Cortex of kidney (tissue), 1 donor: ENCODE results near the gene PROSER3.

Source experiments
- DNase-seq: peaks from one replicate; lab custom pipeline; 2025; lab: John Stamatoyannopoulos, UW

Gene PROSER3

DNA sequence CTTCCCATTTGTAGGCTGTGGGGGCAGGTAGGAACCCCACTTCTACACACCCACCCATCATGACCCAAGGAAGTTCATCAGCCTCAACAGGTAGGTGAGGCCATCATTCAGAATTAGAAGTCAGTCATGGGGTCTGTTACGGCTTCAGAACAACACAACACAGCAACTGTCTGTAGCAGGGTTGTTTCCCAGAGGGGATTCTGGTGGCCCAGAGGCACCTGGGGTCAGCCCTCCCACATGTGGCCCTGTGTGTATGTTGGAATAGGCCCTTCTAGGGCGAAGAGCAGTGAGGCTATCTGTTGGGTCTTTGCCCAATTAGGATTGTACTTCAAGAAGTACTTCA, 19.1 kb upstream of the PROSER3 start:
- no peak for DNase-seq

DNA sequence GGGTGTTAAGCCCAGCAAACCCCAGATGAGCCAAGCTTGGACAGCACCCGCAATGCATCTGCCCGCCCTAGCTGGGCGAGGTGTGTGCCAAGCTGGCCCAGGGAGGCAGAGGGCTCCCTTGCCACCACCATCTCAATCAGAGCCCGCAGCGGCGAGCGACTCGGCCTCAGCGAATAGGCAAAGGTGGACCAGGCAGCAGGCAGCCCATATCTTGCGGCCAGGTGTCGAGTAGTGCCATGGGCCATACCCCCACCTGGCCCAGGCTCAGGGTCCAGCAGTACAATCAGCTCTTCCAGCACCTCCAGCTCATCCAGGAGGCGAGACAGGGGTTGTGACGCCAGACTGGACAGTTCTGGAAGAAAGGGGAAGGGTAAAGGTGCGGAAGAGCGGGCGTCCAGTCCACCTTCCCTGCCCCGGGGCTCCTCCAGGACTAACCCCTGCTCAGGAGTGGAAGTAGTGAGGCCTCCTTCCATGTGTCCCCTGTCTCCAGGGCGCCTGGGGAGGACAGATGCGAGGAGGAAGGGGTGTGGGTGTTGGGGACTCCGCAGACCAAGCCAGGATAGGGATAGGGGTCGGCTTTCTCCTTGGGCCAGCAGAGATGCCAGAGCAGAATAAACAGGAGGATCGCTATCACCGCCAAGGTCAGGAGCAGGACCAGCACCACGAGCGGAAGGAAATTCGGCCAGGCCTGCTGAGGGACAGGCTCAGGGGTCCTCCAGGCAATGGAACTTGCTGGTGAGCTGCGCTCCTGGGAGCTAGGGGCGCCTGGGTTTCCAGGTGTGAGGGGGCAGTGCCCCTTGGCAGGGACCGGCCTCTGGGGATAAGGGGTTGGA, 18.5 kb upstream of the PROSER3 start:
- no peak for DNase-seq

DNA sequence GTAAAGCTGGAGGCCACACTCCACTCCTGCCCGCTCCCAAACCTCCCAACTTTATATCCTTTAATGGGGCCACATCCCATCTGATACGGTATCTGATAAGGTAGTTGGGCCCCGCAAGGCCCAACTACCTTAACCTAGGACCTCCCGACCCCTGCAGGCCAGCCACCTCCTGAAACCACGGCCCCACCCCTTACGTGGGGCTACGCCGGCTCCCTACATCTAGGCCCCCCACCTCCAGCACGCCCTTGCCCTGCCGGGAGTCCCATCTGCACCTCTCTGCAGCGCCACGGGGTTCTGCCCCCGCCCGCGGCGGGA, 17.9 kb upstream of the PROSER3 start:
- no peak for DNase-seq

DNA sequence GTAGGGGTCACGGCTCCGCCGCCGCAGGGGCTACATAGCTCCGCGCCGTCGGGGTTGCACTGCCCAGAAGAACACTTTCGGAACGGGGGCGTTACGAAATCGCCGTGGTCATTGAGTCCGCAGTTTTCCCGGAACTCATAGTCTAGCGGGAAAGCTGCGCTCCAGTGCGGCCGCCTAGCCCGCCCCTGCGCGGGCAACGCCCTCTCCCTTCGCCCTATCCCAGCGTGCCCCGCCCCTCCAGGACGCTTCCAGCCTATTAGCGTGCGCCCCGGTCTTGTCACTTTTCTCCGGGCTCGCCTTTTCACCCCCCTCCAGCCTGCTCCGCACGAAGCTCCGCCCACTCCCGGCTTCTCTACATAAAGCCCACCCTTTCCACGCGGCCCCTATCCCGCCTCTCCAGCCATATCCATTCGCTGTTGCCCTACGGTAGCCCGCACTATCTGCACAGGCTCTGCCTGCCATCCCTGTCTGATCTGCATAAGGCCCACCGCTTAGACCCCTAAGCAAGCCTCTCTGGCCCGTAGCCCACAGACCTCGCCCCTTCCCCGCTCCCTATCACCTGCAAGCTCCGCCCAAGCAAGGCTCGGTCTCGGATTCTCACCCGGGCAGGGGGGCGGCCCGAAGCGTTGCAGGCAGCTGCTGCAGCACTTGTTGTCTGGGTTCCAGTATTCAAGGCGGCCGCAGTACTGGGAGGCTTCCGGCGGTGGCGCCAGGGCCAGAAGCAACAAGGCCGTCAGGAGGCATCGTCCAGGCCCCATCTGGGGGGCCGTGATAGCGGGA, 17.4 kb upstream of the PROSER3 start:
- no peak for DNase-seq

DNA sequence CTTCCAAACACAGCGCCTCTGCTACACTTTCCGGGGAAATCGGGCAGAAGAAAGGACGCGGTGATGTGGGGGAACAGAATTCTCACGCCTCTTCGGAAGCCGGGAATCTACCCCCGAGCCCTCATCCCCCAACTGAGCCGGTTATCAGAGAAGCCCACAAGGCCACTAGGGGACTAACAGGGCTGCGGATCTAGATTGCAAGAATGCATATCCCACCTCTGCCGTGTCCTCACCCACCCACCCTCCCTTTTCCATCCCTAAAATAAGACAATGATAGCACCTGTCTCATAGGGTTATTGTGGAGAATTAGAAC, 16.8 kb upstream of the PROSER3 start:
- DNase-seq = no peak

DNA sequence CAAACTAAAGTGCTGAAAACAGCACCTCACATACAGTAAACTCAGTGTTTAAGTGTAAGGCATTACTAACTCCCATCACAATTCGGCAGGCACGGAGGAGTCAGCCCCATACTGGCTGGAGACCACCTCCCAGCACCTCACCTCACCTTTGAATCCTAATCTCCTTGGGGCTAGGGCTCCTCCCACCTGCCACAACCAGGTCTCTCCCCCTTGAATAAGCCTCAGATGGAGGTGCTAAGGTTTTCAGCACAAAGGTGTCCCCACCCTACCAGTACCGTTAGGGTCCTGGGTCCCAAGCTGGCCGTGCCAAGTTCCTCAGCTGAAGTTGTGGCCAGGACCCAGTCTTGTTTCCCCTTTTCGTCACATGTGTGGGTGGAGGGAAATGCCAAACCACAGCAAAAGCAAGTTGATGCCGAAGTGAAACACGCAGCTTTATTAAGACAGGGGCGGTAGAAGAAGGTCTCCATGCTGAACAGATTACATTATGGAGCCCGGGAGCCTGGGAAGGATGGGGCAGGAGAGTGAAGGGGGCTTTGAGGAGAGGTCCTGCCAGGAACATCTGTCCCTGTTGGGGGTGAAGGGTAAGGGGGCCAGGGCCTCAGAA, 15.8 kb upstream of the PROSER3 start, which contains the start of gene IGFLR1:
IGFLR1 (minus strand) TSS at position 332 of the 604 bp plus-strand sequence. CDS start 1,272 bp downstream, outside the sequence.
- DNase-seq = no peak

DNA sequence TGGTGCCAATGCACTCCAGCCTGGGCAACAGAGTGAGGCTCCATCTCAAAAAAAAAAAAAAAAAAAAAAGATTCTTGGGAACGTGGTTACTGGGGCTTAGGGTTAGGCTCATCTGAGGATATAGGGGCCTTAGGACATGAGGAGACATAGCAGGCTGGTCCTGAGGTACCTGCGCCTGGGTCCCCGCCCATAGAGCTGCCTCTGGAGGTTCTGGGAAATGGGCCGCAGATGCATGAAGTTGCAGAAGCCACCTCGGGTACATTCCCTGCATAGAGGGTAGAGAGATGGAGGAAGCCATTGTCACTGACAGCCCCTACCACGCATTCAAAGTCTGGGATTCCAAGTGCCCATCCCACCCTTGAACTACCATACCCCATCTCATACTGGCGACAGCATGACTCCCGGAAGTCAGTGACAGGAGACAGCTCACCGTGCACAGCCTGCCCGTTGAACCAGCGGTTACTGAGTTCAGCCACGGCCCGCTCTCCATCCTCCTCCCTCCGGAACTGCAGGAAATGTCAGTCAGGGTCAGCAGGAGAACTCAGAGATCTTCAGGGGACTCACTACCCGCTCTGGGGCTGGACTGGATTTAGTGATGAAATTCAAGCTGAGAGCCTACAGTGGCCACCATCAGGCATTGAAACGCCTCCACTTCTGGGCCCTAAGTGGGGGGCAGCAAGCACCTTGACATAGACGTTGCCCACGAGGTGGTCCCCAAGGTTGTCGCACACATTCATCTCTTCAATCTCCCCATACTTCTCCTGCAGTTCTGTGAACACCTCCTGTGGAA, 14.1 kb upstream of the PROSER3 start:
- no peak for DNase-seq

DNA sequence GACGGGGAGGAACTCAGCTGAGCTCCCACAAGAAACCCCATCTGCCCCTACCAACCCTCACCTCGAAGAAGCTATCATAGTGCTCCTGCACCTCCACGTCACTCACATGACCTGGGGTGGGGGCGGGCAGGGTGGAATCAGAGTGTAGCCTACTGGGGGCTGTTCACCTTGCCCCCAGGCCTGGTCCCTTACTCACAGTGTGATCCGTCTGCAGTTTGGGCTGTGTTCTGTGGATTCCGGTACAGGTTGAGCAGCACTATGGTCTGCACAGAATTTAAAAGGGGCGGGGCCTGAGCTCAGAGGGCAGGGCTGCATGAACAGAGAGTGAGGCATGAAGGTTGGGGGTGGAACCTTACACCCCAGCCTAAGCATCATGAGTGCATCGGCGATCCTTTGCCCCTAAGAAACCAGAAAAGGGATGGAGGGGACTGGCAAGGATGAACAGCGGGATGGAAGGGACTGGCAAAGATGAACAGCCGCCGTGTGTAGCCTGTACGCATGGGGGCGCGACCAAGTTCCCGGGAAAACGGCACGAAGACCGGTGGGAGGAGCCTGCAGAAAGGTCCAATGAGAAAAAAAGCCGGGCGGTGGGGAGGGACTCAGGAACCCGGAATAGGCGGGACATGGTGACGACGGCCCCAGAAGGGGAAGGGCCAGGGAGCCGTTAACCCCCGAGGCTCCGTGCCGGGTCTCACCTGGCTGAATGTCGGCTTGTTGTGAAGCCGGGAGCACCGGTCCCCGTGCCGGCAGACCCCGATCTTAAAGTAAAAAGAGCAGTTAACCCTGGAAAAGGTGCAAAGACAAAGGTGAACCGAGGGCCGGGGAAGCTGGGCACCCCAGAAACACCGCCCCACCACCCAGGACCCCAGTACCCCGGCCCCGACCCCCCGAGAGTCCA, 13.3 kb upstream of the PROSER3 start:
- DNase-seq = no peak

DNA sequence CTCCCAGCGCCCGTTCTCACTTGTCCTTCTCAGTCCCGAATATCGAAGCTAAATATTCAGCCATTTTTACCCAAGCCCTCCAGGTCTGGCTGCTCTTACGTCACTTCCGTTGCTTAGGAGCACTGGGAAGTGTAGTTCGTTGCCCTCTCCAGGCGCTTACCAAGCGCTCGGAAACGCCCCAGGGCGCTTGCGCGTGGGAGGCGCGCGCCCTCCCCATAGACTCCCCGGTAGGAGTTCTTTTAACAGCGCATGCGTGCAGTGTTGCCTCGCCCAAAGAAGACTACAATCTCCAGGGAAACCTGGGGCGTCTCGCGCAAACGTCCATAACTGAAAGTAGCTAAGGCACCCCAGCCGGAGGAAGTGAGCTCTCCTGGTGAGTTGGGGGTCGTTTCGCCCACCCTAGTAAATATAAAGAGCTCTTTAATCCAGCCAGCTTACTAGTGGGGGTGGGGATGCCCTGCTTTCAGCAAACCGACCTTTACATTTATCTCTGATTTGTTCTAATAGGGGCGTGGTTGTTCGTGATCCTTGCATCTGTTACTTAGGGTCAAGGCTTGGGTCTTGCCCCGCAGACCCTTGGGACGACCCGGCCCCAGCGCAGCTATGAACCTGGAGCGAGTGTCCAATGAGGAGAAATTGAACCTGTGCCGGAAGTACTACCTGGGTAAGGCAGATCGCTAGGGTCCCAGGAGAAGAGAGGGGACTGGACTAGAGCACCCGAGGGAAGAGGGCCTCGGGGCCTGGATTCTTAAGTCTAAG, 12.5 kb upstream of the PROSER3 start, which contains the start of the genes PSENEN and U2AF1L4:
PSENEN (plus strand) TSS at position 324 of the 759 bp plus-strand sequence; CDS start at position 604, 280 bp downstream.
U2AF1L4 (minus strand) TSS at position 91 of the 759 bp plus-strand sequence; CDS start at position 64, 27 bp downstream.
- DNase-seq = no peak

DNA sequence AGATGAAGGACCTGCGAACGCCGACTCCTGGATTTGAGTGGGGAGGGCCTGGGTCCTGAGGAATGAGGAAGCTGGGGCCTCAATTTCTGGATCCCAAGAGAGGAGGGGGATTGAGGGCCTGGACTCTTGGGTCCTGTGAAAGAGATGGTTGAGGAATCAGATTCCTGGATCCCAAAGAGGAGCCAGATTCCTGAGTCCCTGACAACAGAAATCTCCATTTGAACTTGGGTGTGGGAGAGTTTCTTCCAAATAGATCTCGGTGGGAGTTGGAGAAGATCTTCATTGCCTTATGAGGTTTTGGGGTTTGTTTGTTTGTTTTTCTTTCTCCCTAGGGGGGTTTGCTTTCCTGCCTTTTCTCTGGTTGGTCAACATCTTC, 11.9 kb upstream of the PROSER3 start:
- DNase-seq = no peak

DNA sequence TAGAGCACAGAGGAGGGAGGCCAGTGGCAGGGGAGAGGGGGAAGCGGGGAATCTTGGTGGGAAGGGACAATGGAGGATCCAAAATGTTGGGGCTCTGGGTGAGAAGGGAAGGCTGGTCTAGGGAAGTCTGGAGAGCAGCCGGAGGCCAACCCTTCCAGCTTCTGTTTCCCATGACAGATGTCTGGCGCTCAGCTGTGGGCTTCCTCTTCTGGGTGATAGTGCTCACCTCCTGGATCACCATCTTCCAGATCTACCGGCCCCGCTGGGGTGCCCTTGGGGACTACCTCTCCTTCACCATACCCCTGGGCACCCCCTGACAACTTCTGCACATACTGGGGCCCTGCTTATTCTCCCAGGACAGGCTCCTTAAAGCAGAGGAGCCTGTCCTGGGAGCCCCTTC, 11.4 kb upstream of the PROSER3 start:
- DNase-seq = no peak

DNA sequence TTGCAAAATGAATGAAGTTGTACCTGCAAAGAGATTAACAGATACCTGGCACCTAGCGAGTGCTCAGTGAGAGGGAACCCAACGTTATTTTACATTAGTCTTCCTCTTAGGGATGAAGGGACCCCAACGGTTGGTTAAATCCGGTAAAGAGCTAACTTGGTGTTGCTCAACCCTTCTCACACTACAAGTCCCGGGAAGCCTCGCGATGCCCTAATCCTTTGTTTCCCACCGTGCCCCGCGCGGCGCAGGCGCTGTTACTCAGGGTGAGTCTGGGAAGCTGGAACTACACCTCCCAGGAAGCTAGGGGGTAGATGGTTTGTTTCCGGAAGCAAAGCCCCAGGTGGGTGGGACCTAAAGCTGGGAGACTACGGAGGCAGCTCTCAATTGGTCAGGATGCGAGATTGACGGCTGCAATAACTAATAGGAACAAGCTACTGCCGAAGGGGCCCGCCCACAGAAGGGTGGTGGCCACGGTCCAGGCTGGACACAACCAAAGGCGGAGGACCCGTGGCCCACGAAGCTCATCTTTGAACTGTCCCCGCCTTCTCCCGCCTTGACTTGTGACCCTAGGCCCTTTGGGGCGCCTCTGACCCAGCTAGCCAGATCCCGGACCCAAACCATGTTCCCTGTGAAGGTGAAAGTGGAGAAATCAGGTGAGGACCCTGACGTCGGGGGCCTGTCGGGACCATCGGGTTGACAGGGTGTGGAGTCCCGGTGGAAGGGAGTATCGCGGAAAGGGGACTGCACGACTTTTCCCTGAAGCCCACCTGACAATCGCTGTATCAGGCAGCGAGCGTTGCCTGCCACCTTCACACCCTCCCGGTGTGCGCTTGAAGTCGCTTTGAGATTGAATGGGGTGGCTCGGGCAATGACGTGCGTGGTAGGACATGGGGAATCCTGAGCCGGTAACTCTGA, 9.6 kb upstream of the PROSER3 start, which contains the start of gene LIN37:
LIN37 (plus strand) TSS at position 471 of the 915 bp plus-strand sequence; CDS start at position 620, 149 bp downstream.
- no peak for DNase-seq

DNA sequence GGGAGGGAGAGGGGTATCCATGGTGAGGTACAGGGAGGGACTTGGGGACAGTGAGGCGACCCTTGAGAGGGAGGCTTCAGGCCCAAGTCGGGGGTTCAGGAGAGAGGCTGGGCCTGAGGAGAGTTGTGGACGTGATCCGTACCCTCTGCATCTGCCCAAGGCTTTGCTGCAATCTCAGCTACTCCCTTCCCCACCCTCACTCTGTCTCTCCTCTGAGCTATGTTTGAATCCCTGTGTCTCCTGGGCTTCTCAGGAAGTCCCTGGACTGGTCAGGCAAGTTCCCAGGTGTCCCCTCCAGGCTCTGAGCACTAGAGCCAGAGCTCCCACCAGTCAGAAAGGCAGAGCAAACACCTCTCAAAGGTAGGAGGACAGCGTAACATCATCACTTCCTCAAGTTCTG, 7.8 kb upstream of the PROSER3 start:
- no peak for DNase-seq

DNA sequence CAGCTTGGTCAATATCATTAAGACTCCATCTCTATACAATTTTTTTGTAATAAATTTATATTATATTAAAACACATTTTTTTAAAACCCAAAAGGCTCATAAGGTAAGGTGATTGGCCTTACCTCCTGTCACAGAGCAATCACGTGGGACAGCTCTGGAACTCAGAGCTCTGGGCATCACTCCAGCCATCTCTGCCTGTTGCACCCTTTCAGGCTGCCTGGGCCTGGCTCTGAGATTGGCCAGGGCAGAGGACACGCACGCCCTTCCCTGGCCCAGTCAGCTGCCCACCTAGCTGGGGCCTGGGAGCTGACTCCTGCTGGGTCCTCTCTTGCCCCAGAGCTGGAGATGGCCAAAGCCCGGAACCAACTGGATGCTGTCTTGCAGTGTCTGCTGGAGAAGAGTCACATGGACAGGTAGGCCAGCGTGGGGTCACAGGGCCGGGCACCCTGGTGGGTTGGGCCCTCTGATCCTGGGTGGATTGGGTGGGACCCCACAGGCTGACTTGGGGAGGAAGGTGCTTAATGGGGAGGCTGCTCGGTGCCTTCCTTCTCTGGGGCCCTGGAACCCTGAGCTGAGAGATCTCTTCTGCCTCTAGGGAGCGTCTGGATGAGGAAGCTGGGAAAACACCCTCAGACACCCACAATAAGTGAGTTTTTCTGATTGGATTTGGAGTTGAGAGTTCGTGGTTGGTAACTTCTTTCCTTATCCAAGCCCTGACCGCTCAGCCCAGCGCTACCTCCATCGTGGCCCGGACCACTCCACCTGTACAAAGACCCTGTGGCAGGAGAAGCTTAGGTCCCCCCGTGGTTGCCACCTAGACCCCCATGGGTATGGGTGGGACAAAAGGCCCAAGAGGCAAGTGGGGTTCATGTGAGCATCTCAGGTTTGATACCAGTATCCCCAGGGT, 5.9 kb upstream of the PROSER3 start:
- no peak for DNase-seq

DNA sequence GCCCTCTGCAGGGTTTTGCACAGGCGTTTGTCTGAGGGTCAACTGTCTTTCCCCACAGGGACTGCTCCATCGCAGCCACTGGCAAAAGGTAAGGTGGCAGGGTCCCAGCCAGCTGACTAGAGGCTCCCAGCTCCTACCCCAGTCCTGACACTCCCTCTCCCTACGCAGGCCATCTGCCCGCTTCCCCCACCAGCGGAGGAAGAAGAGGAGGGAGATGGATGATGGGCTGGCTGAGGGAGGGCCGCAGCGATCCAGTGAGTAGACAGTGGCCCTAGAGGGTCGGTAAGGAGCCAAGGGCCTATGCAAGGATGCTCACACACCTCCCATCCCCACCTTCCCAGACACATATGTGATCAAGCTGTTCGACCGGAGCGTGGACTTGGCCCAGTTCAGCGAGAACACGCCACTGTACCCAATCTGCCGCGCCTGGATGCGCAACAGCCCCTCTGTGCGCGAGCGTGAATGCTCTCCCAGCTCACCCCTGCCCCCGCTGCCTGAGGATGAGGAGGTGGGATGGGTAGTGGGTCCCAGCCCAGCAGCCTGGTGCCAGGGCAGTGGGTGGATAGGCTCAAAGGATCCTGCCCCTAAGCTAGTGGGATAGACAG, 5.1 kb upstream of the PROSER3 start:
- DNase-seq = no peak

DNA sequence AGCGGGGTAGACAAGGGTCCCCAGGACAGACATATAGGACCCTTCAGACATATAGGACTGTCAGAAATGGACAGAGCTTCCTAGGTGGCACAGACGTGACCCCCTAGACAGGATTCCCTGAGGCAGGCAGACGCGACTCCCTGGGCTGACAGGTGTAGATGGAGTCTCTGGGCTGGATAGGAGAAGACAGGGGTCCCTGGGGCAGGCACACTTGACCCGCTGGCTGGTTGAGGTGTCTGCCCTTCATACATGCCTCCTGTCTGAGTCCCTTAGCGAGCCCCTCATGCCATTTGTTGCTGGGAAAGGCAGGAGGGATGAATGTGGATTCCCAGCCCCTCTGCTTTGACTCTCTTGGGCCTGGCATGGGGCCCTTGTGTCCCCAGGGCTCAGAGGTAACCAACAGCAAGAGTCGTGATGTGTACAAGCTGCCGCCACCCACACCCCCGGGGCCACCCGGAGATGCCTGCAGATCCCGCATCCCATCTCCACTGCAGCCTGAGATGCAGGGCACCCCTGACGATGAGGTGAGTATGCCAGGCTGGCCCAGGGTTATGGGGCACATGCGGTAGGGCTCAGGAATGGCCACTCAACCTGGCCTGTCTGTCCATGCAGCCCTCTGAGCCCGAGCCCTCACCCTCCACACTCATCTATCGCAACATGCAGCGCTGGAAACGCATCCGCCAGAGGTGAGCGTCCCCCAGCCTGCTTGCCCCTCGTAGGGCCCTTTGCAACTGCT, 4.2 kb upstream of the PROSER3 start:
- no peak for DNase-seq
